Ishikawa (cell line): ENCODE data around the gene COL27A1.

ENCODE experiments used
- EGR1 ChIP-seq: IDR thresholded peaks from 2 replicates; pipeline ENCODE4 v1.6.1; 2012
- EP300 ChIP-seq: IDR thresholded peaks from 2 replicates; pipeline ENCODE4 v1.6.1; 2012; ENCODE audit warnings: borderline replicate concordance
- RAD21 ChIP-seq: IDR thresholded peaks from 2 replicates; pipeline ENCODE4 v1.6.1; 2012; ENCODE audit warnings: low read depth
- REST ChIP-seq: IDR thresholded peaks from 2 replicates; pipeline ENCODE4 v1.6.1; 2012; ENCODE audit warnings: low read depth, mild to moderate bottlenecking

- no peak for TF ChIP-seq RAD21
- no peak for TF ChIP-seq EP300
- TF ChIP-seq EGR1 = no peak
- TF ChIP-seq REST = no peak
Measured at GRCh38 chr9:114338187-114338586, 182.8 kb downstream of the COL27A1 start.
